ENCODE results near the gene DLGAP1. TPM values are rescaled to one million over a fixed set of nuclear protein-coding genes. Genes with fewer than 3 reads are reported as not detected.

Gene DLGAP1
- total and polyA plus RNA-seq, 2 experiments from 2014 or later: 17.0 to 48.5 TPM

DNA sequence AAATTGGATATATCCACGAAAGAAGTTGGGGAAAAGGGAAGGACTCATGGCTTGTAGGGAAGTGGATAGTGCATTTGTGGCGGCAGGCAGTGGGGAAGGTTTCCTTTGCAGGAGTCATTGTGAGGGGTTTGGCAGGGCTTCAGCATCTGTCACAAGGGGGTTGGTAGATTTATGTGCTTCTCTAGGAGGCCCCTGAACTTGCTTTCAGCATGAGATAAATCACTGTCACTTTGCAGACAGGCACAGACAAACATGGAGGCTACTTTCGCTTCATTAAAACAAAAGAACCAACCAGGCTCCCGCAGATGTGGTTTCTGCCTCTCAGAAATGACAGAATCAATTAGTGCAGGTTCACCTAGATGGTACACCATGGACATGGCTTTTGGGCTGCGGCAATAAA lies 664.4 kb downstream of the DLGAP1 start:
- ATAC-seq: no peak
- no peak overlapping the region for H3K4me3 Mint-ChIP-seq

DNA sequence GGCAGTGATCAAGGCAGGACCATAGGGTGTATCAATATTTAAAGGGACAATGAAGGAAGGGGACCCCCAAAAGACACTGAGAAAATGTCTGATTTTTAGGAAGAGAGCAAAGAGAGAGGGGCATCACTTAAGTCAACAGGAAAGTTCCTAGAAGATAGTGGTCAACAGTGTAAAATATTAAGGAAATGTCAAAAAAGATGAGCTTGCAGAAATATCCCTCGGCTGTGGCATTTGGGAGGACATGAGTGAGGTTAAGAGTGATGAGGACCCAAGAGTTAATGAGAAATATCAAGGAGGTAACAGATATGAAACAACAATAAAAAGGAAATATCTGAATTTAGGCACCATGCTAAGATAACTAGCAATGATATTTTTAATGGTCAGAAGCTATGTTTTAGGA lies 665.6 kb downstream of the DLGAP1 start:
- H4K20me1 ChIP-seq (replicated peaks; ENCODE audit: insufficient read depth): no peaks in the 10 kb centered on the region
- no peak overlapping the region for H3K4me2 ChIP-seq
- DNase-seq (ENCODE audit: low spot score) (no peak), ATAC-seq (no peak)
- no peaks in the 10 kb centered on the region; the same call in 2 of the 3 replicates for H3K9me3 Mint-ChIP-seq
- TF ChIP-seq NANOG (IDR thresholded peaks at IDR 0.05; ENCODE audit: borderline replicate concordance): no peak
- no peak for TF ChIP-seq CREB1 (CRISPR knock-in tag; IDR thresholded peaks at IDR 0.05; ENCODE audit: low read depth)
- TF ChIP-seq, protein P1, sequence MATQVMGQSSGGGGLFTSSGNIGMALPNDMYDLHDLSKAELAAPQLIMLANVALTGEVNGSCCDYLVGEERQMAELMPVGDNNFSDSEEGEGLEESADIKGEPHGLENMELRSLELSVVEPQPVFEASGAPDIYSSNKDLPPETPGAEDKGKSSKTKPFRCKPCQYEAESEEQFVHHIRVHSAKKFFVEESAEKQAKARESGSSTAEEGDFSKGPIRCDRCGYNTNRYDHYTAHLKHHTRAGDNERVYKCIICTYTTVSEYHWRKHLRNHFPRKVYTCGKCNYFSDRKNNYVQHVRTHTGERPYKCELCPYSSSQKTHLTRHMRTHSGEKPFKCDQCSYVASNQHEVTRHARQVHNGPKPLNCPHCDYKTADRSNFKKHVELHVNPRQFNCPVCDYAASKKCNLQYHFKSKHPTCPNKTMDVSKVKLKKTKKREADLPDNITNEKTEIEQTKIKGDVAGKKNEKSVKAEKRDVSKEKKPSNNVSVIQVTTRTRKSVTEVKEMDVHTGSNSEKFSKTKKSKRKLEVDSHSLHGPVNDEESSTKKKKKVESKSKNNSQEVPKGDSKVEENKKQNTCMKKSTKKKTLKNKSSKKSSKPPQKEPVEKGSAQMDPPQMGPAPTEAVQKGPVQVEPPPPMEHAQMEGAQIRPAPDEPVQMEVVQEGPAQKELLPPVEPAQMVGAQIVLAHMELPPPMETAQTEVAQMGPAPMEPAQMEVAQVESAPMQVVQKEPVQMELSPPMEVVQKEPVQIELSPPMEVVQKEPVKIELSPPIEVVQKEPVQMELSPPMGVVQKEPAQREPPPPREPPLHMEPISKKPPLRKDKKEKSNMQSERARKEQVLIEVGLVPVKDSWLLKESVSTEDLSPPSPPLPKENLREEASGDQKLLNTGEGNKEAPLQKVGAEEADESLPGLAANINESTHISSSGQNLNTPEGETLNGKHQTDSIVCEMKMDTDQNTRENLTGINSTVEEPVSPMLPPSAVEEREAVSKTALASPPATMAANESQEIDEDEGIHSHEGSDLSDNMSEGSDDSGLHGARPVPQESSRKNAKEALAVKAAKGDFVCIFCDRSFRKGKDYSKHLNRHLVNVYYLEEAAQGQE (IDR thresholded peaks at IDR 0.05; ENCODE audit: unreplicated experiment): no peak
- no peak for TF ChIP-seq POLR2AphosphoS5 (IDR thresholded peaks at IDR 0.05; ENCODE audit: low read depth)
- H3K27me3 Mint-ChIP-seq (ENCODE audit: insufficient read depth, low read depth, poor library complexity): peaks cover 2% of the 10 kb centered on the region
- H3K36me3 ChIP-seq (ENCODE audit: insufficient read depth): no peaks in the 10 kb centered on the region
- no peak overlapping the region for H3K4me3 Mint-ChIP-seq
- no peaks in the 10 kb centered on the region; the same call in 1 of the 2 replicates for H3K9me2 ChIP-seq (ENCODE audit: insufficient read depth)
- H3F3A ChIP-seq (replicated peaks; ENCODE audit: low read depth): no peaks in the 10 kb centered on the region
- H3K27ac Mint-ChIP-seq: no peak overlapping the region
- H3K4me1 ChIP-seq (ENCODE audit: insufficient read depth): no peaks in the 10 kb centered on the region
- peaks cover 8% of the 10 kb centered on the region for H3K4me1 Mint-ChIP-seq
- H3K27me3 ChIP-seq (ENCODE audit: insufficient read depth): no peaks in the 10 kb centered on the region
- H2AFZ ChIP-seq: no peak overlapping the region
- 0 out of 3 replicates have a peak, but pooled peaks cover 2% of the 10 kb centered on the region for H3K36me3 Mint-ChIP-seq (ENCODE audit: low read depth)
- no peaks in the 10 kb centered on the region for H3K79me2 ChIP-seq (replicated peaks; ENCODE audit: insufficient read depth)
- H3K4me3 ChIP-seq: no peak overlapping the region
- H3K27ac ChIP-seq (ENCODE audit: low read depth): no peak overlapping the region

More for the DNA sequence above, 664.4 kb downstream of the DLGAP1 start:
- Histone ChIP-seq H3K4me3 (no peak overlapping the region), H2AFZ (no peak overlapping the region), H3K36me3 (ENCODE audit: insufficient read depth) (no peaks in the 10 kb centered on the region), H3K27ac (ENCODE audit: low read depth) (no peak overlapping the region), H3K4me1 (ENCODE audit: insufficient read depth) (peaks cover 7% of the 10 kb centered on the region; the same call in 1 of the 2 replicates), H3K27me3 (ENCODE audit: insufficient read depth) (no peaks in the 10 kb centered on the region), H4K20me1 (replicated peaks; ENCODE audit: insufficient read depth) (no peaks in the 10 kb centered on the region), H3K9me2 (ENCODE audit: insufficient read depth) (no peaks in the 10 kb centered on the region), H3F3A (replicated peaks; ENCODE audit: low read depth) (no peaks in the 10 kb centered on the region), H3K79me2 (replicated peaks; ENCODE audit: insufficient read depth) (no peaks in the 10 kb centered on the region), H3K4me2 (no peak overlapping the region)
- TF ChIP-seq ZNF114 (CRISPR knock-in tag; IDR thresholded peaks at IDR 0.05): no peak
- no peak for DNase-seq (ENCODE audit: low spot score)
- peaks cover 13% of the 10 kb centered on the region for H3K4me1 Mint-ChIP-seq
- H3K27me3 Mint-ChIP-seq (ENCODE audit: insufficient read depth, low read depth, poor library complexity): peaks cover 2% of the 10 kb centered on the region
- H3K27ac Mint-ChIP-seq: no peak overlapping the region
- H3K9me3 Mint-ChIP-seq: no peaks in the 10 kb centered on the region; the same call in 2 of the 3 replicates
- no peaks in the 10 kb centered on the region for H3K36me3 Mint-ChIP-seq (ENCODE audit: low read depth)

DNA sequence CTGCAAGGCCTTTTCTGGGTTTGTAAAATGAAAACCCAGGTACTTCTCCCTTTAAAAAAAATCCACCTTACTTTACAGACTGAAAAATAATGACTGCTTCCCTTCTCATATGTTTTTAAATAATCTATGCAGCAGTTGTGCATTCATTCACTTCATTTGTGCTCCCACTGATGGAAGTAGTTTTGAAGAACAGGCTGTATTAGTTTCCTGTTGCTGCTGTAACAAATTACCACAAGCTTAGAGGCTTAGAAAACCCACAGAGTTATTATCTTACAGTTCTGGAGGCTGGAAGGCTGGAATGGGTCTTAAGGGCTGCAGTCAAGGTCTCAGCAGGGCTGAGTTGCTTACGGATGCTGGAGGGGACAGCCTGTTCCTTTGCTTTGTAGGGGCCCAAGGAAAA lies 670.2 kb downstream of the DLGAP1 start:
- H3K4me1 ChIP-seq (ENCODE audit: insufficient read depth): no peaks in the 10 kb centered on the region
- no peak overlapping the region for H2AFZ ChIP-seq
- H3K9me2 ChIP-seq (ENCODE audit: insufficient read depth): no peaks in the 10 kb centered on the region; the same call in 1 of the 2 replicates
- Mint-ChIP-seq H3K27me3 (ENCODE audit: insufficient read depth, low read depth, poor library complexity) (no peaks in the 10 kb centered on the region), H3K27ac (no peak overlapping the region), H3K9me3 (no peaks in the 10 kb centered on the region; the same call in 2 of the 3 replicates), H3K4me1 (no peaks in the 10 kb centered on the region), H3K36me3 (ENCODE audit: low read depth) (peaks cover 6% of the 10 kb centered on the region; the same call in 1 of the 3 replicates), H3K4me3 (no peak overlapping the region)
- no peaks in the 10 kb centered on the region for H3K27me3 ChIP-seq (ENCODE audit: insufficient read depth)
- no peak overlapping the region for H3K4me2 ChIP-seq
- H3K36me3 ChIP-seq (ENCODE audit: insufficient read depth): no peaks in the 10 kb centered on the region
- no peaks in the 10 kb centered on the region for H4K20me1 ChIP-seq (replicated peaks; ENCODE audit: insufficient read depth)
- ATAC-seq (no peak), DNase-seq (ENCODE audit: low spot score) (no peak)
- no peaks in the 10 kb centered on the region for H3K79me2 ChIP-seq (replicated peaks; ENCODE audit: insufficient read depth)
- no peaks in the 10 kb centered on the region for H3F3A ChIP-seq (replicated peaks; ENCODE audit: low read depth)
- no peak overlapping the region for H3K4me3 ChIP-seq
- no peak overlapping the region for H3K27ac ChIP-seq (ENCODE audit: low read depth)
- TF ChIP-seq, protein P2, sequence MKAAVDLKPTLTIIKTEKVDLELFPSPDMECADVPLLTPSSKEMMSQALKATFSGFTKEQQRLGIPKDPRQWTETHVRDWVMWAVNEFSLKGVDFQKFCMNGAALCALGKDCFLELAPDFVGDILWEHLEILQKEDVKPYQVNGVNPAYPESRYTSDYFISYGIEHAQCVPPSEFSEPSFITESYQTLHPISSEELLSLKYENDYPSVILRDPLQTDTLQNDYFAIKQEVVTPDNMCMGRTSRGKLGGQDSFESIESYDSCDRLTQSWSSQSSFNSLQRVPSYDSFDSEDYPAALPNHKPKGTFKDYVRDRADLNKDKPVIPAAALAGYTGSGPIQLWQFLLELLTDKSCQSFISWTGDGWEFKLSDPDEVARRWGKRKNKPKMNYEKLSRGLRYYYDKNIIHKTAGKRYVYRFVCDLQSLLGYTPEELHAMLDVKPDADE (IDR thresholded peaks at IDR 0.05): no peak

Measured in GM23338 (cell line).